Astrocyte (in vitro differentiated cells and primary cell): ENCODE measurements around the gene TIAM2. TPM values are rescaled to one million over a fixed set of nuclear protein-coding genes. Genes with fewer than 3 reads are reported as not detected.
A peak's percentile ranks its signal among the peaks of the same experiment; 100 is the strongest.

ENCODE experiments used
- DNase-seq: peaks from one replicate; pipeline ENCODE4 v3.0.0-alpha.2; 2010; ENCODE audit warnings: low read depth
- FAIRE-seq: peaks from 2 replicates; lab custom pipeline; 2011; peaks lifted over from hg19 to GRCh38; lab: Jason Lieb, UNC
- H2AFZ ChIP-seq: 2 replicates; pipeline ENCODE4 v1.6.0; 2012; ENCODE audit warnings: low read depth, low read length, inconsistent platforms
- H3K27ac ChIP-seq: 2 replicates; pipeline ENCODE4 v1.5.1; 2011; ENCODE audit warnings: low read depth, low read length, inconsistent platforms
- H3K27me3 ChIP-seq: 2 replicates; pipeline ENCODE4 v1.6.0; 2011; ENCODE audit warnings: low read length, inconsistent platforms; ENCODE audit not compliant: insufficient read depth
- H3K36me3 ChIP-seq: 2 replicates; pipeline ENCODE4 v1.5.1; 2011; ENCODE audit warnings: low read length, inconsistent platforms; ENCODE audit not compliant: insufficient read depth
- H3K4me1 ChIP-seq: 2 replicates; pipeline ENCODE4 v1.5.1; 2011; ENCODE audit warnings: low read length, inconsistent platforms; ENCODE audit not compliant: insufficient read depth
- H3K4me2 ChIP-seq: 2 replicates; pipeline ENCODE4 v1.6.0; 2012; ENCODE audit warnings: low read length, inconsistent platforms
- H3K4me3 ChIP-seq: 2 replicates; pipeline ENCODE4 v1.5.1; 2011; ENCODE audit warnings: low read depth, mild to moderate bottlenecking, low read length, inconsistent platforms; ENCODE audit not compliant: insufficient read depth
- H3K79me2 ChIP-seq: 2 replicates; pipeline ENCODE4 v1.6.0; 2012; ENCODE audit warnings: mild to moderate bottlenecking, low read length, inconsistent platforms; ENCODE audit not compliant: insufficient read depth
- H3K9ac ChIP-seq: 2 replicates; pipeline ENCODE4 v1.6.0; 2012; ENCODE audit warnings: mild to moderate bottlenecking, low read length, inconsistent platforms
- H3K9me3 ChIP-seq: 2 replicates; pipeline ENCODE4 v1.5.1; 2012; ENCODE audit warnings: low read depth, mild to moderate bottlenecking, low read length, inconsistent platforms; ENCODE audit not compliant: insufficient read depth
- H4K20me1 ChIP-seq: 2 replicates; pipeline ENCODE4 v1.6.0; 2012; ENCODE audit warnings: low read length, inconsistent platforms; ENCODE audit not compliant: insufficient read depth
- H3K27ac Mint-ChIP-seq: one replicate; pipeline ENCODE4 v1.8.0; 2021; ENCODE audit warnings: mild to moderate bottlenecking, mixed read lengths; ENCODE audit not compliant: unreplicated experiment
- H3K27me3 Mint-ChIP-seq: one replicate; pipeline ENCODE4 v1.8.0; 2021; ENCODE audit warnings: low read depth, mixed read lengths; ENCODE audit not compliant: unreplicated experiment
- H3K36me3 Mint-ChIP-seq: one replicate; pipeline ENCODE4 v1.8.0; 2021; ENCODE audit warnings: low read depth, mixed read lengths; ENCODE audit not compliant: unreplicated experiment
- H3K4me1 Mint-ChIP-seq: one replicate; pipeline ENCODE4 v1.8.0; 2021; ENCODE audit warnings: low read depth, mixed read lengths; ENCODE audit not compliant: unreplicated experiment
- H3K4me3 Mint-ChIP-seq: one replicate; pipeline ENCODE4 v1.8.0; 2021; ENCODE audit warnings: mild to moderate bottlenecking, moderate library complexity, mixed read lengths; ENCODE audit not compliant: unreplicated experiment
- H3K9me3 Mint-ChIP-seq: one replicate; pipeline ENCODE4 v1.8.0; 2021; ENCODE audit warnings: mild to moderate bottlenecking, mixed read lengths; ENCODE audit not compliant: unreplicated experiment
- CTCF ChIP-seq: IDR thresholded peaks from 2 replicates; pipeline ENCODE4 v1.5.1; 2011; ENCODE audit warnings: low read depth, mild to moderate bottlenecking, inconsistent platforms, low read length, moderate library complexity; ENCODE audit not compliant: insufficient read depth
- EZH2 ChIP-seq: IDR thresholded peaks from 2 replicates; pipeline ENCODE4 v1.6.1; 2012; ENCODE audit warnings: mild to moderate bottlenecking, low read length, inconsistent platforms; ENCODE audit not compliant: insufficient read depth
- total RNA-seq: library from RNA; stranded (reverse); gene quantifications from 2 replicates; pipeline ENCODE4 v1.2.1, GENCODE V29; 2021

TIAM2 gene
- total RNA-seq, 1 donor from 2014 or later = 23.6 TPM

- peaks cover 26% of the 10 kb centered on the region for H3K4me1 ChIP-seq
- H3K27me3 Mint-ChIP-seq = no peaks in the 10 kb centered on the region
- H4K20me1 ChIP-seq = no peaks in the 10 kb centered on the region
- TF ChIP-seq CTCF = no peak
- no peak for TF ChIP-seq EZH2
- peaks cover 2% of the 10 kb centered on the region for H3K36me3 ChIP-seq
- no peak for DNase-seq
- H3K9me3 ChIP-seq = no peaks in the 10 kb centered on the region
- no peaks in the 10 kb centered on the region for H3K79me2 ChIP-seq
- H3K27ac Mint-ChIP-seq = no peak overlapping the region
- peaks cover 23% of the 10 kb centered on the region for H3K4me1 Mint-ChIP-seq
- H3K4me3 ChIP-seq = no peak overlapping the region
- no peak for FAIRE-seq
- peaks cover 2% of the 10 kb centered on the region for H3K36me3 Mint-ChIP-seq
- H2AFZ ChIP-seq = no peak overlapping the region
- H3K27me3 ChIP-seq = no peaks in the 10 kb centered on the region
- H3K9ac ChIP-seq = no peak overlapping the region
- no peaks in the 10 kb centered on the region for H3K9me3 Mint-ChIP-seq
- H3K27ac ChIP-seq = no peak overlapping the region
- H3K4me2 ChIP-seq = no peak overlapping the region
- H3K4me3 Mint-ChIP-seq = no peak overlapping the region
These were observed 276.0 kb downstream of the TIAM2 start for GRCh38 chr6:155271145-155271544.

GRCh38 chr6:155272353-155273232, 277.5 kb downstream of the TIAM2 start:
- H3K27ac ChIP-seq = peak overlapping the region; percentile 70
- Mint-ChIP-seq H3K4me1 (peaks cover 23% of the 10 kb centered on the region), H3K4me3 (no peak overlapping the region), H3K9me3 (no peaks in the 10 kb centered on the region), H3K27ac (peak overlapping the region; percentile 81), H3K36me3 (no peaks in the 10 kb centered on the region), H3K27me3 (no peaks in the 10 kb centered on the region)
- H3K4me3 ChIP-seq = no peak overlapping the region
- H3K4me2 ChIP-seq = peak overlapping the region; percentile 61
- no peaks in the 10 kb centered on the region for H3K79me2 ChIP-seq
- H3K9ac ChIP-seq = peak overlapping the region; percentile 43
- H3K27me3 ChIP-seq = no peaks in the 10 kb centered on the region
- FAIRE-seq (peak; percentile 82), DNase-seq (peak; percentile 16)
- TF ChIP-seq EZH2 (no peak), CTCF (no peak)
- H3K9me3 ChIP-seq = no peaks in the 10 kb centered on the region
- peaks cover 2% of the 10 kb centered on the region for H3K36me3 ChIP-seq
- no peaks in the 10 kb centered on the region for H4K20me1 ChIP-seq
- peaks cover 34% of the 10 kb centered on the region for H3K4me1 ChIP-seq
- no peak overlapping the region for H2AFZ ChIP-seq

- no peak for TF ChIP-seq EZH2
- no peak for TF ChIP-seq CTCF
- DNase-seq (peak; percentile 97), FAIRE-seq (peak; percentile 96)
- Mint-ChIP-seq H3K27me3 (no peaks in the 10 kb centered on the region), H3K36me3 (no peaks in the 10 kb centered on the region), H3K4me3 (no peak overlapping the region), H3K4me1 (peaks cover 20% of the 10 kb centered on the region), H3K27ac (peak overlapping the region; percentile 81), H3K9me3 (no peaks in the 10 kb centered on the region)
- Histone ChIP-seq H3K27me3 (no peaks in the 10 kb centered on the region), H3K27ac (peak overlapping the region; percentile 70), H3K79me2 (no peaks in the 10 kb centered on the region), H3K9ac (peak overlapping the region; percentile 43), H3K36me3 (peaks cover 2% of the 10 kb centered on the region), H3K9me3 (no peaks in the 10 kb centered on the region), H3K4me2 (peak overlapping the region; percentile 61), H3K4me3 (no peak overlapping the region), H3K4me1 (peaks cover 34% of the 10 kb centered on the region), H4K20me1 (no peaks in the 10 kb centered on the region), H2AFZ (no peak overlapping the region)
These were observed 278.3 kb downstream of the TIAM2 start for GRCh38 chr6:155273431-155273830.
